CD4-positive, alpha-beta T cell treated with Interleukin-1 beta for 1 hour (primary cell): ENCODE measurements around the gene C8G.

Experiments used
- DNase-seq, 2 donors: peaks; one replicate each; pipeline ENCODE4 v3.0.0-alpha.2; 2020 to 2022

C8G gene

GRCh38 chr9:136985027-136985602 is 40.1 kb downstream of the C8G start:
- no peak for DNase-seq

- DNase-seq: no peak
These were observed 40.8 kb downstream of the C8G start for GRCh38 chr9:136985853-136986252.

DNA sequence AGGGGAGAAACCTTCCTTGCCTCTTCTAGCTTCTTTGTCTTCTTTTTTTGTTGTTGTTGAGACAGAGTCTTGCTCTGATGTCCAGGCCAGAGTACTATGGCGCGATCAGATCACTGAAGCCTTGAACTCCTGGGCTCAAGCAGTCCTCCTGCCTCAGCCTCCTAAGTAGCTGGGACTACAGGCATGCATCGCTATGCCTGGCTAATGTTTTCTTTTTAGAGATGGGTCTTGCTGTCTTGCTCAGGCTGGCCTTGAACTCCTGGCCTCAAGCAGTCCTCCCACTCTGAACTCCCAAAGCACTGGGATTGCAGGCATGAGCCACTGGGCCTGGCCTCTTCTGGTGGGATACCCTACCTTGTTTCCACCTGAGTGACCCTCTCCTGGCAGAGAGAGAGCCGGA is 43.8 kb downstream of the C8G start:
- DNase-seq: no peak

DNA sequence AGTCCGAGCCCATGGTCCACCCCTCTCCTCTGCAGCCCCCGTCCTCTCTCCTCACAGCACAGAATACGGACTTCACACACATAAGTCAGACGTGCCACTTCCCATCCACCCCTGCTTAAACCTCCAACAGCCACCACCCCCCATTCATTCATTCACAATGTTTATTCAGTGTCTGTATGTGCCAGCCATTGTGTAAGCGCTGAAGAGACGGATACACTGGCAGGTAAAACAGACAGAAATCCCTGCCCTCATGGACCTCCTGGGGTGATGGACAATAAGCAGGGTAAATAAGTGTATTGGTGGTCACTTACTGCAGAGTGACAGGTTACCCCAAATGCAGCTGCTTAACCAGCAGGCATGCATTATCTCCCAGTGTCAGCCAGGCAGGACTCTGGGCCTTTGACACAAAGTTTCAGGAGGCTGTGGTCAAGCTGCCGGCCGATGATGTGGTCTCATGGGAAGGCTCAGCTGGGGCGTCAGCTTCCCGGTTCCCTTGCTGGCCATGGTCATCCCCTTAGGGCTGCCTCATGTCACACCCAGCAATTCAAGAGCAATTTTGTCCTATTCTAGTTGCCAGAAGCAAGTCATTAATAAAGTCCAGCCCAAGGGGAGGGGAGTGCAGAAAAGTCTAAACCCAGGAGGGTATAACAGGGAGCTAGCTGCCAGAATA is 45.3 kb downstream of the C8G start:
- DNase-seq: no peak

DNA sequence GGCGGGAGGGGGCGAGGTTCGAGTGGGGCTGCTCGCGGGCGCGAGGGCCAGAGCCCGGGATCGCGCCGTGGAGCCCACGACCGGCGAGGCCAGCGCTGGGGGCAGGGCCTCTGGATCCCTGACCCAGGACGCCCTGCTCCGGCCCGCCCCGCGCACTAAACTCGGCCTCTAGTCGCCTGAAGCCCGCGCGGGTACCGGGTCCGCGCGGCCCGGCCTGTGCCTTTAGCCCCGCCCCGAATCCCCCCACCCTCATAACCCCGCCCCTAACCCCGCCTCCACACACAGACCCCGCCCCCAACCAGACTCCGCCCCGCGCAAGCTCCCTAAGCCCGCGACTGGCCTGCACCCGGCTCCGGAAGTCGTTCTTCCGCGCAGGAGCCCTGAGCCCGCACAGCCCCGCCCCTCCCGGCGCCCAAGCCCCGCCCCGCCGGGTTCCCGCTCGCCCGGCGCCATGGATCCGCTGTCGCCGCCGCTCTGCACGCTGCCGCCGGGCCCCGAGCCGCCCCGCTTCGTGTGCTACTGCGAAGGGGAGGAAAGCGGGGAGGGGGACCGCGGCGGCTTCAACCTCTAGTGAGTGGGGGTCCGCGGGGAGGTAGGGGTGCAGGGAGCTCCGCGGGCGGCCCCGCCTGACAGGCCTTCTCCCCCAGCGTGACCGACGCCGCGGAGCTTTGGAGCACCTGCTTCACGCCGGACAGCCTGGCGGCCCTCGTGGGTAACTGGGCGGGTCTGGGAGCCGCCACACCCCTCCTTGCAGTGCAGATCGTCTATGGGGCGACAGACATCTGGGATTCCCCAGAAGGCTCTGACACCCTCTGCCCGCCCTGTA is 47.2 kb downstream of the C8G start, which contains the start of gene PAXX:
Gene PAXX, plus strand, starts transcription at position 430 of the 826 bp plus-strand sequence. Its CDS starts 22 bp downstream, at position 452.
- DNase-seq: peak; percentile 94

DNA sequence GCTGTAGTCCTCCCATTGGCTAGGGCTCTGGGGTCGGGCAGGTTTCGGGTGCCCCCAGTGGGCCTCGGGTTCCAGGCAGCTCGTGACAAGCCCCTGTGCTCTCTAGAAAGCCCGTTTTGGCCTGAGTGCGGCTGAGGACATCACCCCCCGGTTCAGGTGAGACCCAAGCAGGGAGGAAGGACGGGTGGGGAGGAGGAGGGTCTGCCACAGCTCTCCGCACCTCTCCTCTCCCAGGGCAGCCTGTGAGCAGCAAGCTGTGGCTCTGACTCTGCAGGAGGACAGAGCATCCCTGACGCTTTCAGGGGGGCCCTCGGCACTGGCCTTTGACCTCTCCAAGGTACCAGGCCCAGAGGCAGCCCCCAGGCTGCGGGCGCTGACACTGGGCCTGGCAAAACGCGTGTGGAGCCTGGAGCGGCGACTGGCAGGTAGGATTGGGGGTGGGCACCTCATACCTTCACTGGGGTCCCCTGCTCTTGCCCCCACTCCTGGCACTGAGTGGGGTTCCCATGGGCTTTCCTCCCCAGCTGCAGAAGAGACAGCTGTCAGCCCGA is 47.9 kb downstream of the C8G start:
- DNase-seq: no peak

DNA sequence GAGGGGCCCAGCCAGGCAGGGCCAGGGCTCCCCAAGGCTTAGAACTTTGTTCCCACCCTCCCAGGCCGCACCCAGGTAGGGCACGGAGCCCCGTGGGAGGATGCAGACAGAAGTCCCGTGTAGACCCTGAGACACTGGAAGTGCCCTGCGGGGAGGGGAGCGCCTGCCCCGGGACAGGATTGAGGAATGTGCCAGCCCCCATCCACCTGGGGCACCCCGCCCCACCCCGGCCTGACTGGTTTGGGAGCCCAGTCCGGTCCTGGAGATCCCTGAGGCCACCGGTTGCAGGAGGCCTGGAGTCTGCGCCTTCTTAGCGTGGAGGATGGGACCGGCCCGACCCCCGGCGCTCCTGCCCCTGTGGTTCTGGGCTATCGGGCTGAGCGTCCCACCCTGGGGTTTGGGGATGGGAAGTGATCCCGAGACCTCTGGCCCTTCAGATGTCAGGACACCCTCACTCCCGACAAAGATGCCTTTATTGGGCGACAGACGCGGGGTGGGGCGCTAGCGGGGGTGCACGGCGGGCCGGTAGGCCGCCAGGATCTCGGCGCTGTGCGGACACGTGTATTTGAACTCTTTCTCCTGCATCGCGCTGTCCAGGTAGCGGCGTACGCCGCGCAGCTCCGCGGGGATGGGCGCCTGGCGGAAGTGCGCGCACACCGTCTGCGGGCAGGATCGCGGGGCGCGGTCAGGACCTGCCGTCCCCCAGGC is 49.3 kb downstream of the C8G start:
- no peak for DNase-seq

DNA sequence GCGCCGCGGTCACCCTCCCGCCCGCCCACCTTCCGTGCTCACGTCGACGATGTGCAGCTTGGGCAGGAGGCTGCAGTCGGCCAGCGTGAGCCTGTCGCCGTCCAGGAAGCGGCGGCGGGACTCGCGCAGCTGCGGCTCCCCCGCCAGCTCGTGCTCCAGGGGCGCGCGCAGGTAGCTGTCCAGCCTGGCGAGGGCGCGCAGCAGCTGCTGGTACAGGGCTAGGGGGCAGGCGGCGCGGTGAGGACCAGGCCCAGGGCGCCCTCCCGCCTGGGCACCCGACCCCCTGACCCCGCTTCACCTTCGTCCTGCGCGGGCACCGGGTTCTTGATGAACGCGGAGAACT is 49.8 kb downstream of the C8G start:
- DNase-seq: no peak

DNA sequence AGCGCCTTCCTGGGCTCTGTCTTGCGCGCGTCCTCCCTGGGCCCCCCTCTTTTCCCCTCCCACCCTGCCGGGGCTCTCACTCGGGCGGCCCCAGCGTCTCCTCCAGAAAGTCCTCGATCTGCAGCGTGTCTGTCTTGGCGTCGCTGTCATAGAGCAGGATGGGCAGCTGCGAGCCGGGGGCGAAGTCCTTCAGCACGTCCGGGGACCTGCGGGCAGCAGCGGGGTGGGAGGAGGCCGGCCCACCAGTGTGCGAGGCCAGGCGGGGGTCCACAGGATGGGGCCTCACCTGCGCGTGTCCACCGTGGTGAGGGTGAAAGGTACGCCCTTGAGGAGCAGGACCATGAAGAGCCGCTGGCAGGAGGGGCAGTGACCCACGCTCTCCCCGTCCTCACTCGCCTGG is 50.3 kb downstream of the C8G start:
- DNase-seq: no peak

DNA sequence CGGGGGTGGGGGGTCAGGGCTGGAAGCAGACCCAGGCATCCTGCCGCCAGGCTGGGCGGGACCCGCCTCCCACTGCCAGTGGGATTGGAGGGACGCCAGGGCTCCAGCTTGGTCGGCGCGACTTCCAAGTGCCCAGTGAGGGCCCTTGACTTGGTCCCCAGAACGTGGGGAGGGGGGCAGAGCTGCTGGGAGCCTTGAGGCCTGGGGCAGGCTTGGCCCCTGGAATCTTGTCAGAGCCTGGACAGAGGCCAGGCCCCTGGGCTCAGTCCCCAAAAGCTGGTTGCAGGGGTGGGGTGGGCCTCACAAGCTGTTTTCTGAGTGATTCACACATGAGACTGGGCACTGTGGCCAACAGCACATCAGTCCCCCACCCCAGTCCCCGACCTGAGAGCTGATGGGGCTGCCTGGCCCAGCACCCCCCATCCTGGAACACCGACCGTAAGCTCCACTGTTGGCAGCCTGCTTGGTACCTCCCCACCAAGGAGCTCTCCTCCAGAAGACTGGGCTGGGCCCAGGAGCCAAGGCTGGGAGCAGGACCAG is 50.8 kb downstream of the C8G start:
- no peak for DNase-seq
